Fibroblast of villous mesenchyme (primary cell): ENCODE measurements around the gene SEPTIN10. TPM values are rescaled to one million over a fixed set of nuclear protein-coding genes. Genes with fewer than 3 reads are reported as not detected.

Experiments used
- DNase-seq: peaks from one replicate; pipeline ENCODE4 v3.0.0-alpha.2; 2010; ENCODE audit warnings: low read depth
- H3K4me3 ChIP-seq: 2 replicates; pipeline ENCODE4 v1.5.1; 2011; ENCODE audit warnings: low read depth, mild to moderate bottlenecking, low read length
- total RNA-seq: library from RNA; depleted of rRNA; stranded (reverse); fragments of >200 nt; gene quantifications from 2 replicates; pipeline ENCODE4 v1.2.3, GENCODE V29; 2012
- TF ChIP-seq, protein P1 (sequence below): IDR thresholded peaks from 2 replicates; pipeline ENCODE4 v1.5.1; 2012; ENCODE audit warnings: low read depth, mild to moderate bottlenecking, low read length; ENCODE audit not compliant: insufficient read depth

SEPTIN10 gene
- total RNA-seq, 1 donor, result 83.3 TPM

DNA sequence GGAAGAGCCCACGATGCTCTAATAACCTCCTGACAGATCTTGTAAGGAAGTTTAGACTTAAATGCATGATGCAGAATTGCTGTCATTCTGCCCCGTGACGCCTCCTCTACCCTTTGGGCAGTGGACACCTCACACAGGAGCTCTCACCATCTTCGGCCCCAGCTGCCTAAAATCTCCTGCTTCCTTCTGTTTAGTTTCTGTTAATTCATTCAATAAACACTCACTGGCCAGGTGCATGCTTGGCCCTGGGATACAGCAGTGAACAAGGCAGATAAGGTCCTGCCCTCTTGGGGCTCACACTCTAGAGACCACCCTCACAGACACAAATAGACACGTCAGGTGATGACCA, 81.1 kb downstream of the SEPTIN10 start:
- DNase-seq, result no peak
- H3K4me3 ChIP-seq, result no peak overlapping the region
- TF ChIP-seq, protein P1, sequence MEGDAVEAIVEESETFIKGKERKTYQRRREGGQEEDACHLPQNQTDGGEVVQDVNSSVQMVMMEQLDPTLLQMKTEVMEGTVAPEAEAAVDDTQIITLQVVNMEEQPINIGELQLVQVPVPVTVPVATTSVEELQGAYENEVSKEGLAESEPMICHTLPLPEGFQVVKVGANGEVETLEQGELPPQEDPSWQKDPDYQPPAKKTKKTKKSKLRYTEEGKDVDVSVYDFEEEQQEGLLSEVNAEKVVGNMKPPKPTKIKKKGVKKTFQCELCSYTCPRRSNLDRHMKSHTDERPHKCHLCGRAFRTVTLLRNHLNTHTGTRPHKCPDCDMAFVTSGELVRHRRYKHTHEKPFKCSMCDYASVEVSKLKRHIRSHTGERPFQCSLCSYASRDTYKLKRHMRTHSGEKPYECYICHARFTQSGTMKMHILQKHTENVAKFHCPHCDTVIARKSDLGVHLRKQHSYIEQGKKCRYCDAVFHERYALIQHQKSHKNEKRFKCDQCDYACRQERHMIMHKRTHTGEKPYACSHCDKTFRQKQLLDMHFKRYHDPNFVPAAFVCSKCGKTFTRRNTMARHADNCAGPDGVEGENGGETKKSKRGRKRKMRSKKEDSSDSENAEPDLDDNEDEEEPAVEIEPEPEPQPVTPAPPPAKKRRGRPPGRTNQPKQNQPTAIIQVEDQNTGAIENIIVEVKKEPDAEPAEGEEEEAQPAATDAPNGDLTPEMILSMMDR, result no peak

GRCh38 chr2:109531896-109532727, 81.7 kb downstream of the SEPTIN10 start:
- DNase-seq, result no peak
- TF ChIP-seq, protein P1, result no peak
- no peak overlapping the region for H3K4me3 ChIP-seq

- no peak overlapping the region for H3K4me3 ChIP-seq
- DNase-seq, result no peak
- TF ChIP-seq, protein P1, result no peak
Observed at GRCh38 chr2:109531221-109531620, 82.5 kb downstream of the SEPTIN10 start.

DNA sequence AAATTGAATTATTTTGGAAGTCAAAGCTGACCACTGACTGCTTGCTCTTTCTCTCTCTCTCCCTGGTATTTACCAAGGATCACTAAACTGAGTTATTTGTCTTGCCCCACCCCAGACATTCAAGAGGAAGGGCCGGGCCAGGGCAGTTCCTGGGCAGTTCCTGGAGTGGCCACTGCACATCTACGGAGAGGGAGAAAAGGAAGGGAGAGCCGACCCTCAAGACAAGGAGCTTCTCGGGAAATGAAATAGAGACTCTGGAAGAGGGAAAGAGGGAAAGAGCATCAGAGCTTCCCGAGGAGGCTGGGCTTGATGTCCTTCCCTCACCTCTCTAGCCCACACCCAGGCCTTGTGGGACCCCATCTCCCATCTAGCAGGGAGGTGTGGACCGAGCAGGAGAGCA, 83.1 kb downstream of the SEPTIN10 start:
- TF ChIP-seq, protein P1, result no peak
- DNase-seq, result no peak

GRCh38 chr2:109529532-109530449, 84.0 kb downstream of the SEPTIN10 start:
- no peak overlapping the region for H3K4me3 ChIP-seq
- peak; percentile 20 for DNase-seq
- TF ChIP-seq, protein P1, result no peak

More for the DNA sequence above, 83.1 kb downstream of the SEPTIN10 start:
- no peak overlapping the region for H3K4me3 ChIP-seq

- TF ChIP-seq, protein P1, result no peak
- no peak overlapping the region for H3K4me3 ChIP-seq
- DNase-seq, result no peak
Observed at GRCh38 chr2:109528811-109529501, 84.8 kb downstream of the SEPTIN10 start.
